Loucy (cell line): Measurements from ENCODE around the gene CSTPP1.
A peak's percentile ranks its signal among the peaks of the same experiment; 100 is the strongest.

ENCODE experiments used
- H2AFZ ChIP-seq: fragments of 200-600 bp; sonication (generic); 2 replicates; pipeline ENCODE4 v1.6.0; 2016; ENCODE audit warnings: antibody characterized with exemption, mild to moderate bottlenecking, low read length, moderate library complexity
- H3F3A ChIP-seq: fragments of 200-600 bp; 2 replicates; pipeline ENCODE4 v1.6.0; 2016; ENCODE audit warnings: antibody characterized with exemption, low read depth, mild to moderate bottlenecking
- H3K27me3 ChIP-seq: fragments of 200-600 bp; sonication (generic); 2 replicates; pipeline ENCODE4 v1.6.1; 2014; ENCODE audit warnings: low read length, mild to moderate bottlenecking; ENCODE audit not compliant: insufficient read depth, poor library complexity, severe bottlenecking
- H3K36me3 ChIP-seq: fragments of 200-600 bp; sonication (generic); 2 replicates; pipeline ENCODE4 v1.6.1; 2016; ENCODE audit warnings: low read length; ENCODE audit not compliant: insufficient read depth
- H3K4me1 ChIP-seq: fragments of 200-600 bp; sonication (generic); 2 replicates; pipeline ENCODE4 v1.5.1; 2014; ENCODE audit warnings: low read length, mild to moderate bottlenecking; ENCODE audit not compliant: insufficient read depth, poor library complexity, severe bottlenecking
- H3K4me2 ChIP-seq: fragments of 200-600 bp; sonication (generic); 2 replicates; pipeline ENCODE4 v1.6.0; 2014; ENCODE audit warnings: antibody characterized with exemption, low read length, low read depth, mild to moderate bottlenecking; ENCODE audit not compliant: poor library complexity, severe bottlenecking
- H3K4me3 ChIP-seq: fragments of 200-600 bp; sonication (generic); 2 replicates; pipeline ENCODE4 v1.5.1; 2014; ENCODE audit warnings: low read length, mild to moderate bottlenecking, mixed read lengths; ENCODE audit not compliant: poor library complexity, severe bottlenecking
- H3K79me2 ChIP-seq: fragments of 200-600 bp; sonication (generic); 2 replicates; pipeline ENCODE4 v1.6.1; 2014; ENCODE audit warnings: low read length; ENCODE audit not compliant: insufficient read depth
- H3K9ac ChIP-seq: fragments of 200-600 bp; sonication (generic); 2 replicates; pipeline ENCODE4 v1.6.0; 2014; ENCODE audit warnings: mild to moderate bottlenecking, low read depth, low read length, moderate library complexity; ENCODE audit not compliant: poor library complexity, severe bottlenecking
- H3K9me2 ChIP-seq: fragments of 200-600 bp; sonication (generic); replicated peaks from 2 replicates; pipeline ENCODE4 v1.6.1; 2016; ENCODE audit warnings: low read depth, low read length, mixed read lengths
- H3K9me3 ChIP-seq: fragments of 200-600 bp; sonication (generic); 2 replicates; pipeline ENCODE4 v1.6.1; 2014; ENCODE audit warnings: mild to moderate bottlenecking, antibody characterized with exemption, low read length, low read depth; ENCODE audit not compliant: insufficient read depth
- H4K20me1 ChIP-seq: fragments of 200-600 bp; sonication (generic); 2 replicates; pipeline ENCODE4 v1.6.0; 2014; ENCODE audit warnings: antibody characterized with exemption, low read length, mild to moderate bottlenecking; ENCODE audit not compliant: insufficient read depth, poor library complexity, severe bottlenecking
- CTCF ChIP-seq: fragments of 200-600 bp; sonication (generic); conservative IDR thresholded peaks from 2 replicates; pipeline ENCODE4 v1.5.1; 2014; ENCODE audit warnings: mild to moderate bottlenecking, antibody characterized with exemption, low read length
- EZH2phosphoT487 ChIP-seq: fragments of 200-600 bp; IDR thresholded peaks from 2 replicates; pipeline ENCODE4 v1.6.1; 2018; ENCODE audit warnings: antibody characterized with exemption, mild to moderate bottlenecking, moderate library complexity, borderline replicate concordance

CSTPP1 gene

GRCh38 chr11:47158242-47158641, 221.7 kb downstream of the CSTPP1 start:
- H3F3A ChIP-seq: no peaks in the 10 kb centered on the region
- no peaks in the 10 kb centered on the region for H3K9me2 ChIP-seq
- H3K9ac ChIP-seq: no peak overlapping the region
- no peak for TF ChIP-seq EZH2phosphoT487
- TF ChIP-seq CTCF: no peak
- peaks cover 3% of the 10 kb centered on the region for H4K20me1 ChIP-seq
- H3K36me3 ChIP-seq: peaks cover 9% of the 10 kb centered on the region; the same call in 1 of the 2 replicates
- no peak overlapping the region for H2AFZ ChIP-seq
- no peaks in the 10 kb centered on the region for H3K27me3 ChIP-seq
- no peak overlapping the region for H3K4me2 ChIP-seq
- no peaks in the 10 kb centered on the region for H3K9me3 ChIP-seq
- H3K4me3 ChIP-seq: no peak overlapping the region
- H3K4me1 ChIP-seq: peaks cover 31% of the 10 kb centered on the region
- H3K79me2 ChIP-seq: no peaks in the 10 kb centered on the region

- no peak overlapping the region for H2AFZ ChIP-seq
- peaks cover 8% of the 10 kb centered on the region for H3K4me1 ChIP-seq
- H3K9me2 ChIP-seq: no peaks in the 10 kb centered on the region
- peaks cover 30% of the 10 kb centered on the region; the same call in 1 of the 2 replicates for H3K36me3 ChIP-seq
- no peaks in the 10 kb centered on the region for H3K9me3 ChIP-seq
- TF ChIP-seq CTCF: no peak
- no peak for TF ChIP-seq EZH2phosphoT487
- H3K9ac ChIP-seq: no peak overlapping the region
- H3K79me2 ChIP-seq: no peaks in the 10 kb centered on the region
- no peaks in the 10 kb centered on the region for H3K27me3 ChIP-seq
- H3K4me3 ChIP-seq: no peak overlapping the region
- H3F3A ChIP-seq: no peaks in the 10 kb centered on the region
- H4K20me1 ChIP-seq: peaks cover 3% of the 10 kb centered on the region
- H3K4me2 ChIP-seq: no peak overlapping the region
These were observed 224.2 kb downstream of the CSTPP1 start for GRCh38 chr11:47160753-47161133.

- H3K9ac ChIP-seq: no peak overlapping the region
- H3K9me2 ChIP-seq: no peaks in the 10 kb centered on the region
- no peaks in the 10 kb centered on the region for H3K27me3 ChIP-seq
- H3K4me3 ChIP-seq: no peak overlapping the region
- no peaks in the 10 kb centered on the region for H3K79me2 ChIP-seq
- H3F3A ChIP-seq: no peaks in the 10 kb centered on the region
- H3K9me3 ChIP-seq: no peaks in the 10 kb centered on the region
- H2AFZ ChIP-seq: no peak overlapping the region
- TF ChIP-seq EZH2phosphoT487 (no peak), CTCF (peak; percentile 63)
- peaks cover 3% of the 10 kb centered on the region for H4K20me1 ChIP-seq
- H3K36me3 ChIP-seq: peaks cover 35% of the 10 kb centered on the region; the same call in 1 of the 2 replicates
- peaks cover 2% of the 10 kb centered on the region for H3K4me1 ChIP-seq
- no peak overlapping the region for H3K4me2 ChIP-seq
These were observed 224.7 kb downstream of the CSTPP1 start for GRCh38 chr11:47161134-47161854.
